ENCODE data around the gene CPEB2.

CPEB2 gene

DNA sequence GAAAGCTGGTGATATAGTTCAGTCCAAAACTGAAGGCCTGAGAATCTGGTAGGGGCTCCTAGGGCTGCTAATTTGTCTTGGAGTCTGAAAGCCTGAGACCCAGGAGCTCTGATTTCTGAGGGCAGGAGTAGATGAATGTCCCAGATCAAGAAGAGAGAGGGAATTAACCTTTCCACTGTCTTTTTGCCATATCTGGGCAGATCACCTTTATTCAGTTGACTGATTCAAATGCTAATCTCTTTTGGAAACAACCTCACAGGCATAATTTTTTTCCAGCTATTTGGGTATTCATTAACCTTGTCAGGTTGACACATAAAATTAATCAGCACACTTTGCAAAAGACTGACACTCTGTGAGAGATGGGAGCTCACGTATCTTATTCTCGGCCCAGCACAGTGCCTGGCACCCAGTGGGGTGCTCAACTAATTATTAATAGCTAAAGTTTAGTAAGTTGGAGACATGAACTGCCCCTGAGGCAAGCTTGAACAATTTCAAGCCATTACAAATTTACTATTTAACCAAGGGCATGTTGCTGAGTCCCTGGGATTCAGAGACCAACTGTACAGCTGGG, 114.3 kb downstream of the CPEB2 start:
- in situ Hi-C loops (cut with MboI; ENCODE audit: low sequenced_read_pairs), result no loop called here

DNA sequence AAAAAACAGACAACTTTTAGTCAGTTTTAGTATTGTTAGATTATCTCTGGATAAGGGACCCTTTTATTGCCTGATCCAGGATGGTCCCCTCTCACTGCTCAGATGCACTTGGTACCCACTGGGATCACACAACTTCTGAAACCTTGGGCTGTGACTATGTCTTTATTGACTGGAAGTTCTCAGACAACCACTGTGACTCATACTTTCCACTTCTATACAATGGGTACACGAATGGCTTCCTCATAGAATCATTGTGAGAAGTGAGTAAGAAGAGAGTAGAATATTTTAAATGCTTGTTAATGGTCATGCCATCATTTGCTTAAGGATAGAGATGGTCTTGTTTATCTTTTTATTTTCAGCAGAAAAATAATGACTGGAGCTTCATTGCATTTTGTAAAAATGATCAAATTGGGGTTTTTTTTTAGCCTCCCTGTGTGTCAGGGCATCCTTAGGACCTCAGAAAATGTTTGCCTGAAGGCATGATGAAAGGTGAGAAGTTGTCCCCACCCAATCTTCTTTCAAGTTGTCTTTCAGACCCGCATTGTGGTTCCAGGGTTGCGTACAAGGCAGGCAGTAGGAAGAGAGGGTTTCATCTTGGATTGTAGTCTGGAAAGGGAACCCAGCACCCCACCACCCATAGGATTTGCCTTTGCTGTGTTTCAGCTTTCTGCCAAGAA, 115.1 kb downstream of the CPEB2 start:
- in situ Hi-C loops (cut with MboI; ENCODE audit: low sequenced_read_pairs), result no loop called here

DNA sequence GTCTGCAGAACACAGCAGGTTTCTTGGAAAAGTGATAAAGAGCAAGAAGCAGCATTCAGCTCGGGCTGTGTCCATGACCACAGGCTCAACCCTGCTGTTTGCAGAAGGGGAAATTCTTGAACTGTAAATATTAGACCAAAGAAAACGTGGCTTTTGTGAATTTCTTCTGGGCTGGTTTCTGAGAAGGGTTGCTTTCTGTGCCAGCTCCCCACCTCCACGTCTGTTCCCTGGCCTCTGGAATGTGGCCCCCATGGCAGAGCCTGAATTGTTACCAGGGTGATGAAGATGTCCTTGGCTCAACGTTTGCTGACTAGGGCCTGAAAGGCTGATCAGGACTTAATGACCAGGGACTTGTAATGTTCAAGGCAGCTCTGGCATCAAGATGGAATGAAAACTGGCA, 116.0 kb downstream of the CPEB2 start:
- in situ Hi-C loops (cut with MboI; ENCODE audit: low sequenced_read_pairs), result no loop called here

Measured in hTERT RPE-1 (cell line).